H1 (cell line): ENCODE results near the gene PLCB4. TPM values are rescaled to one million over a fixed set of nuclear protein-coding genes. Genes with fewer than 3 reads are reported as not detected.

ENCODE experiments used
- CTCF ChIA-PET: fragments of 300-600 bp; sonication (Branson Sonifier 250); formaldehyde crosslinking; loops from one replicate; lab custom pipeline; 2021; ENCODE audit not compliant: partially characterized antibody; lab: Charles Lee
- POLR2A ChIA-PET: fragments of 300-600 bp; sonication (Branson Sonifier 250); formaldehyde crosslinking; loops from one replicate; lab custom pipeline; 2021; ENCODE audit warnings: inconsistent platforms; ENCODE audit not compliant: partially characterized antibody; lab: Charles Lee
- DNase-seq, 2 experiments: peaks; one replicate each; pipeline versions ENCODE4 v3.0.0 to v3.0.0-alpha.2; 2010 to 2022; ENCODE audit warnings: low spot score in 2 of 2, low read depth in 1 of 2, mixed read lengths in 1 of 2
- FAIRE-seq: peaks from 2 replicates; lab custom pipeline; 2011; peaks lifted over from hg19 to GRCh38; lab: Jason Lieb, UNC
- H2AFZ ChIP-seq: 2 replicates; pipeline ENCODE4 v1.8.1; 2012; ENCODE audit warnings: low read length, inconsistent platforms
- H2AK5ac ChIP-seq: 2 replicates; pipeline ENCODE4 v1.6.1; 2013; ENCODE audit warnings: low read depth, low read length
- H2BK120ac ChIP-seq: replicated peaks from 2 replicates; pipeline ENCODE3; 2013; ENCODE audit warnings: low read depth, low read length, inconsistent platforms
- H2BK12ac ChIP-seq: 2 replicates; pipeline ENCODE4 v1.6.1; 2013; ENCODE audit warnings: low read depth, low read length
- H2BK15ac ChIP-seq: 2 replicates; pipeline ENCODE4 v1.6.1; 2013; ENCODE audit warnings: low read length
- H2BK20ac ChIP-seq: 2 replicates; pipeline ENCODE4 v1.6.1; 2013; ENCODE audit warnings: low read length
- H2BK5ac ChIP-seq: 2 replicates; pipeline ENCODE4 v1.6.1; 2013; ENCODE audit warnings: low read depth, low read length
- H3K14ac ChIP-seq: 2 replicates; pipeline ENCODE4 v1.6.1; 2013; ENCODE audit warnings: inconsistent platforms; ENCODE audit not compliant: insufficient read length
- H3K18ac ChIP-seq: 2 replicates; pipeline ENCODE4 v1.6.1; 2013; ENCODE audit warnings: low read length; ENCODE audit errors: extremely low read depth
- H3K23ac ChIP-seq: 2 replicates; pipeline ENCODE4 v1.6.1; 2013; ENCODE audit warnings: inconsistent platforms; ENCODE audit not compliant: insufficient read length
- H3K23me2 ChIP-seq: 2 replicates; pipeline ENCODE4 v1.6.1; 2013; ENCODE audit warnings: low read depth, low read length
- H3K27ac ChIP-seq: 2 replicates; pipeline ENCODE4 v1.6.1; 2011; ENCODE audit warnings: low read depth, low read length, inconsistent platforms
- H3K27me3 ChIP-seq, 4 experiments: replicated peaks in 1 of 4; 1 replicate in 1 of 4; 2 replicates in 3 of 4; pipeline versions ENCODE4 v1.6.1 to v1.8.1; 2011 to 2013; ENCODE audit warnings: low read length in 3 of 4, mild to moderate bottlenecking in 3 of 4, inconsistent platforms in 2 of 4, mixed read lengths in 2 of 4, moderate library complexity in 1 of 4; ENCODE audit not compliant: control insufficient read depth in 3 of 4, insufficient read depth in 3 of 4; ENCODE audit errors: extremely low read depth in 1 of 4
- H3K36me3 ChIP-seq, 4 experiments: 2 replicates each; pipeline versions ENCODE4 v1.6.1 to v1.8.1; 2011 to 2013; ENCODE audit warnings: mild to moderate bottlenecking in 4 of 4, low read length in 3 of 4, moderate library complexity in 2 of 4, control low read depth in 1 of 4, inconsistent platforms in 1 of 4; ENCODE audit not compliant: insufficient read depth in 4 of 4, control insufficient read depth in 2 of 4
- H3K4ac ChIP-seq: replicated peaks from 2 replicates; pipeline ENCODE3; 2013; ENCODE audit warnings: low read length, low read depth, mixed read lengths, inconsistent platforms; ENCODE audit not compliant: insufficient read length
- H3K4me1 ChIP-seq, 4 experiments: replicated peaks in 1 of 4; 1 replicate in 1 of 4; 2 replicates in 3 of 4; pipeline versions ENCODE4 v1.6.1 to v1.8.1; 2011 to 2013; ENCODE audit warnings: low read length in 3 of 4, inconsistent platforms in 2 of 4, mixed read lengths in 1 of 4; ENCODE audit not compliant: insufficient read depth in 4 of 4, control insufficient read depth in 3 of 4
- H3K4me2 ChIP-seq, 2 experiments: 2 replicates each; pipeline versions ENCODE4 v1.6.1 to v1.8.1; 2011 to 2013; ENCODE audit warnings: low read depth in 2 of 2, low read length in 2 of 2, control low read depth in 1 of 2, inconsistent platforms in 1 of 2, mild to moderate bottlenecking in 1 of 2; ENCODE audit not compliant: insufficient read depth in 1 of 2
- H3K4me3 ChIP-seq, 4 experiments: fragments of 200-600, 300-600 bp in 1 of 4; sonication (generic), shearing (Covaris generic), sonication (Bioruptor Twin) in 1 of 4; 2 replicates each; pipeline versions ENCODE4 v1.5.1 to v1.8.1; 2011 to 2016; ENCODE audit warnings: low read length in 4 of 4, low read depth in 3 of 4, control low read depth in 2 of 4, inconsistent platforms in 2 of 4, mild to moderate bottlenecking in 2 of 4, mixed read lengths in 1 of 4, moderate library complexity in 1 of 4; ENCODE audit not compliant: insufficient read depth in 2 of 4; ENCODE audit errors: extremely low read depth in 1 of 4
- H3K56ac ChIP-seq: replicated peaks from 2 replicates; pipeline ENCODE3; 2013; ENCODE audit warnings: low read depth, mild to moderate bottlenecking, mixed read lengths, low read length, inconsistent platforms; ENCODE audit not compliant: insufficient read length
- H3K79me1 ChIP-seq: 2 replicates; pipeline ENCODE4 v1.6.1; 2013; ENCODE audit warnings: low read depth, low read length, control low read depth
- H3K79me2 ChIP-seq, 2 experiments: 2 replicates each; pipeline versions ENCODE4 v1.6.1 to v1.8.1; 2012 to 2013; ENCODE audit warnings: low read length in 2 of 2, mild to moderate bottlenecking in 2 of 2, inconsistent platforms in 1 of 2; ENCODE audit not compliant: insufficient read depth in 2 of 2, control insufficient read depth in 1 of 2
- H3K9ac ChIP-seq, 4 experiments: replicated peaks in 1 of 4; 1 replicate in 1 of 4; 2 replicates in 3 of 4; pipeline versions ENCODE4 v1.6.1 to v1.8.1; 2011 to 2013; ENCODE audit warnings: low read depth in 3 of 4, low read length in 3 of 4, control low read depth in 2 of 4, mild to moderate bottlenecking in 2 of 4, moderate library complexity in 2 of 4, inconsistent platforms in 1 of 4; ENCODE audit errors: extremely low read depth in 1 of 4
- H3K9me3 ChIP-seq, 2 experiments: 2 replicates each; pipeline versions ENCODE4 v1.6.1 to v1.8.1; 2012 to 2013; ENCODE audit warnings: mild to moderate bottlenecking in 2 of 2, moderate library complexity in 2 of 2, control low read depth in 1 of 2, inconsistent platforms in 1 of 2, low read depth in 1 of 2, low read length in 1 of 2, mixed read lengths in 1 of 2; ENCODE audit not compliant: insufficient read depth in 2 of 2
- H4K20me1 ChIP-seq, 2 experiments: replicated peaks in 1 of 2; 2 replicates each; pipeline versions ENCODE3 to v1.8.1; 2011 to 2013; ENCODE audit warnings: inconsistent platforms in 2 of 2, low read length in 2 of 2, mild to moderate bottlenecking in 1 of 2; ENCODE audit not compliant: insufficient read depth in 2 of 2, control insufficient read depth in 1 of 2
- H4K5ac ChIP-seq: 2 replicates; pipeline ENCODE4 v1.6.1; 2013; ENCODE audit warnings: low read length, low read depth, mixed read lengths, inconsistent platforms; ENCODE audit not compliant: insufficient read length
- H4K8ac ChIP-seq: 2 replicates; pipeline ENCODE4 v1.8.0; 2013; ENCODE audit warnings: mild to moderate bottlenecking, moderate library complexity, low read length, inconsistent platforms; ENCODE audit not compliant: insufficient read depth; ENCODE audit errors: extremely low read depth
- H4K91ac ChIP-seq: replicated peaks from 2 replicates; pipeline ENCODE3; 2013; ENCODE audit warnings: low read length, mixed read lengths, inconsistent platforms; ENCODE audit not compliant: insufficient read length
- EP300 ChIP-seq, 2 experiments: IDR thresholded peaks; 1 replicate in 1 of 2; 2 replicates in 1 of 2; pipeline ENCODE4 v1.6.1; 2011 to 2012; ENCODE audit warnings: low read depth in 2 of 2, low read length in 2 of 2, mild to moderate bottlenecking in 2 of 2, borderline replicate concordance in 1 of 2, inconsistent platforms in 1 of 2, moderate library complexity in 1 of 2
- EZH2 ChIP-seq: fragments of 200-600 bp; sonication (generic); IDR thresholded peaks from 2 replicates; pipeline ENCODE4 v1.7.1; 2012; ENCODE audit warnings: low read depth, mild to moderate bottlenecking, moderate library complexity, low read length, inconsistent platforms; ENCODE audit not compliant: severe bottlenecking
- FOSL1 ChIP-seq: IDR thresholded peaks from 2 replicates; pipeline ENCODE4 v1.6.1; 2011; ENCODE audit warnings: mild to moderate bottlenecking, low read depth, low read length, moderate library complexity; ENCODE audit not compliant: insufficient read depth
- HDAC2 ChIP-seq, 2 experiments: fragments of 300-600 bp in 1 of 2; sonication (generic) in 1 of 2; IDR thresholded peaks; 2 replicates each; pipeline ENCODE4 v1.6.1; 2011 to 2012; ENCODE audit warnings: low read depth in 2 of 2, low read length in 2 of 2, mild to moderate bottlenecking in 2 of 2, moderate library complexity in 2 of 2, borderline replicate concordance in 1 of 2, inconsistent platforms in 1 of 2
- JUN ChIP-seq: IDR thresholded peaks from 2 replicates; pipeline ENCODE4 v1.6.1; 2011; ENCODE audit warnings: low read depth, mild to moderate bottlenecking, improper control_type of control experiment, low read length
- POU5F1 ChIP-seq: IDR thresholded peaks from 2 replicates; pipeline ENCODE4 v1.6.1; 2011; ENCODE audit warnings: low read depth, mild to moderate bottlenecking, low read length, moderate library complexity
- RNF2 ChIP-seq: fragments of 200-900, 300-1000 bp; sonication (generic); IDR thresholded peaks from 2 replicates; pipeline ENCODE4 v1.7.1; 2016; ENCODE audit warnings: borderline replicate concordance, low read depth, mild to moderate bottlenecking, antibody characterized with exemption, low read length; ENCODE audit not compliant: poor library complexity, severe bottlenecking; ENCODE audit errors: missing control alignments
- SP1 ChIP-seq: IDR thresholded peaks from 2 replicates; pipeline ENCODE4 v1.6.1; 2011; ENCODE audit warnings: low read depth, low read length
- TAF7 ChIP-seq: optimal IDR thresholded peaks from 2 replicates; pipeline ENCODE3; 2011; ENCODE audit warnings: low read depth, mild to moderate bottlenecking, inconsistent platforms, low read length, moderate library complexity, borderline replicate concordance
- ZNF274 ChIP-seq: IDR thresholded peaks from 2 replicates; pipeline ENCODE4 v1.7.0; 2012; ENCODE audit warnings: low read length, borderline replicate concordance; ENCODE audit errors: extremely low read depth
- polyA plus RNA-seq, 7 experiments: library from polyadenylated mRNA; depleted of rRNA in 3 of 7; stranded (reverse) in 5 of 7; unstranded in 2 of 7; fragments of >200 nt in 5 of 7; fragments of 200-250 nt in 2 of 7; gene quantifications; 1 replicate in 5 of 7; 2 replicates in 1 of 7; 4 replicates in 1 of 7; pipeline versions ENCODE4 v1.2.1 to v1.2.3, GENCODE V29; 2011 to 2013; ENCODE audit warnings: missing spikeins in 2 of 7, mixed read lengths in 2 of 7
- total RNA-seq: library from RNA; stranded (reverse); fragmentation: NEBNext Ultra II Directional; extraction: Animal tissue kit (Norgen Biotek cat#: 25700); gene quantifications from 2 replicates; pipeline ENCODE4 v1.2.1, GENCODE V29; 2021
- TF ChIP-seq, protein P1 (sequence below), 3 experiments: IDR thresholded peaks; 1 replicate in 2 of 3; 2 replicates in 1 of 3; pipeline versions ENCODE4 v1.5.1 to v1.6.1; 2011; ENCODE audit warnings: low read length in 3 of 3, mild to moderate bottlenecking in 3 of 3, inconsistent platforms in 2 of 3, low read depth in 1 of 3, moderate library complexity in 1 of 3; ENCODE audit not compliant: insufficient read depth in 1 of 3; ENCODE audit errors: control extremely low read depth in 1 of 3

The PLCB4 gene
- total and polyA plus RNA-seq, 2 of the 8 experiments (the other 6 are each of a cell fraction or from before 2014, with no cell fraction given), result 3.2 to 14.1 TPM

- no peak overlapping the region for H3K18ac ChIP-seq
- TF ChIP-seq EP300 (IDR thresholded peaks at IDR 0.05; ENCODE audit: borderline replicate concordance in 1 of 2, low read depth in 2 of 2, low read length in 2 of 2), result no peak
- no peak for TF ChIP-seq EZH2
- TF ChIP-seq HDAC2 (IDR thresholded peaks at IDR 0.05; ENCODE audit: borderline replicate concordance in 1 of 2, low read depth in 2 of 2, low read length in 2 of 2), result no peak
- no peak for TF ChIP-seq POU5F1
- TF ChIP-seq JUN, result no peak
- TF ChIP-seq SP1, result no peak
- TF ChIP-seq, protein P1, sequence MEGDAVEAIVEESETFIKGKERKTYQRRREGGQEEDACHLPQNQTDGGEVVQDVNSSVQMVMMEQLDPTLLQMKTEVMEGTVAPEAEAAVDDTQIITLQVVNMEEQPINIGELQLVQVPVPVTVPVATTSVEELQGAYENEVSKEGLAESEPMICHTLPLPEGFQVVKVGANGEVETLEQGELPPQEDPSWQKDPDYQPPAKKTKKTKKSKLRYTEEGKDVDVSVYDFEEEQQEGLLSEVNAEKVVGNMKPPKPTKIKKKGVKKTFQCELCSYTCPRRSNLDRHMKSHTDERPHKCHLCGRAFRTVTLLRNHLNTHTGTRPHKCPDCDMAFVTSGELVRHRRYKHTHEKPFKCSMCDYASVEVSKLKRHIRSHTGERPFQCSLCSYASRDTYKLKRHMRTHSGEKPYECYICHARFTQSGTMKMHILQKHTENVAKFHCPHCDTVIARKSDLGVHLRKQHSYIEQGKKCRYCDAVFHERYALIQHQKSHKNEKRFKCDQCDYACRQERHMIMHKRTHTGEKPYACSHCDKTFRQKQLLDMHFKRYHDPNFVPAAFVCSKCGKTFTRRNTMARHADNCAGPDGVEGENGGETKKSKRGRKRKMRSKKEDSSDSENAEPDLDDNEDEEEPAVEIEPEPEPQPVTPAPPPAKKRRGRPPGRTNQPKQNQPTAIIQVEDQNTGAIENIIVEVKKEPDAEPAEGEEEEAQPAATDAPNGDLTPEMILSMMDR (IDR thresholded peaks at IDR 0.05; ENCODE audit: control extremely low read depth in 1 of 3, insufficient read depth in 1 of 3, low read depth in 1 of 3, low read length in 3 of 3), result no peak
- no peak for TF ChIP-seq FOSL1
- no peak for TF ChIP-seq ZNF274
- no peak for TF ChIP-seq TAF7
- TF ChIP-seq RNF2, result no peak
Measured at GRCh38 chr20:9352739-9353138, 283.9 kb downstream of the PLCB4 start.

More at GRCh38 chr20:9352739-9353138, 283.9 kb downstream of the PLCB4 start:
- no peak overlapping the region for H3K4me3 ChIP-seq
- no peaks in the 10 kb centered on the region for H3K9me3 ChIP-seq
- no peaks in the 10 kb centered on the region for H3K23me2 ChIP-seq
- no peak overlapping the region for H3K4me2 ChIP-seq
- no peaks in the 10 kb centered on the region for H3K4me1 ChIP-seq
- no peak overlapping the region for H3K56ac ChIP-seq
- H4K5ac ChIP-seq, result no peak overlapping the region
- H2BK120ac ChIP-seq, result no peak overlapping the region
- H4K8ac ChIP-seq, result no peak overlapping the region
- FAIRE-seq (no peak), DNase-seq (no peak)
- CTCF ChIA-PET, result interaction anchor here (0.8 to 1.9 kb wide), 7 partner anchors 9 to 595 kb away, joined by 3 to 5 read pairs (median 3); no protein-coding TSS in a partner anchor
- H3K9ac ChIP-seq, result no peak overlapping the region
- H2BK5ac ChIP-seq, result no peak overlapping the region
- no peak overlapping the region for H2BK20ac ChIP-seq
- H2AK5ac ChIP-seq, result no peak overlapping the region
- H3K79me2 ChIP-seq, result no peaks in the 10 kb centered on the region; a peak in 1 of 4 replicates
- H2BK15ac ChIP-seq, result no peak overlapping the region
- no peaks in the 10 kb centered on the region for H3K36me3 ChIP-seq
- H3K4ac ChIP-seq, result no peak overlapping the region
- no peak overlapping the region for H3K14ac ChIP-seq
- no peaks in the 10 kb centered on the region for H4K20me1 ChIP-seq
- no peaks in the 10 kb centered on the region for H3K27me3 ChIP-seq
- no peak overlapping the region for H3K23ac ChIP-seq
- POLR2A ChIA-PET, result no interaction called here
- no peak overlapping the region for H4K91ac ChIP-seq
- no peaks in the 10 kb centered on the region for H3K79me1 ChIP-seq
- no peak overlapping the region for H3K27ac ChIP-seq
- H2BK12ac ChIP-seq, result no peak overlapping the region
- no peak overlapping the region for H2AFZ ChIP-seq
